ENCODE data around the gene GGA2.
"Not testable (repeated sequence)": the region's sequence is repeated elsewhere in the genome, so short reads cannot be mapped to it uniquely, and the experiment has no call there.

Gene GGA2

GRCh38 chr16:23510164-23510914 is at the start of gene GGA2:
GGA2 (minus strand) TSS chr16:23510494; CDS start chr16:23510411, 83 bp downstream.
- peak; percentile 72 to 73 for DNase-seq (ENCODE audit: low read depth in 2 of 2)

- peak; percentile 5 to 6 for DNase-seq (ENCODE audit: low read depth in 2 of 2)
Measured at GRCh38 chr16:23557779-23558702, 47.7 kb upstream of the GGA2 start.

GRCh38 chr16:23556881-23557778 is 46.8 kb upstream of the GGA2 start, which contains the start of the genes EARS2 and UBFD1:
EARS2 (minus strand) TSS chr16:23557350; CDS start chr16:23557343, 7 bp downstream.
UBFD1 (plus strand) TSS chr16:23557727; CDS start chr16:23557743, 16 bp downstream.
- peak; percentile 97 for DNase-seq (ENCODE audit: low read depth in 2 of 2)

- no peak for DNase-seq (ENCODE audit: low read depth in 2 of 2)
Measured at GRCh38 chr16:23554536-23554935, 44.2 kb upstream of the GGA2 start.

- DNase-seq (ENCODE audit: low read depth in 2 of 2): no peak
Measured at GRCh38 chr16:23552161-23552560, 41.9 kb upstream of the GGA2 start.

GRCh38 chr16:23549938-23550337 is 39.6 kb upstream of the GGA2 start:
- no peak for DNase-seq (ENCODE audit: low read depth in 2 of 2)

GRCh38 chr16:23544436-23544835 is 34.1 kb upstream of the GGA2 start:
- no peak for DNase-seq (ENCODE audit: low read depth in 2 of 2)

- DNase-seq (ENCODE audit: low read depth in 2 of 2): not testable (repeated sequence)
Measured at GRCh38 chr16:23540817-23541178, 30.5 kb upstream of the GGA2 start.

GRCh38 chr16:23539984-23540816 is 29.9 kb upstream of the GGA2 start:
- DNase-seq (ENCODE audit: low read depth in 2 of 2): no peak

- no peak for DNase-seq (ENCODE audit: low read depth in 2 of 2)
Measured at GRCh38 chr16:23538919-23539278, 28.6 kb upstream of the GGA2 start.

- no peak for DNase-seq (ENCODE audit: low read depth in 2 of 2)
Measured at GRCh38 chr16:23537390-23537789, 27.1 kb upstream of the GGA2 start.

- no peak for DNase-seq (ENCODE audit: low read depth in 2 of 2)
Measured at GRCh38 chr16:23535901-23536300, 25.6 kb upstream of the GGA2 start.

GRCh38 chr16:23534868-23535860 is 24.9 kb upstream of the GGA2 start:
- no peak for DNase-seq (ENCODE audit: low read depth in 2 of 2)

GRCh38 chr16:23532448-23532847 is 22.2 kb upstream of the GGA2 start:
- DNase-seq (ENCODE audit: low read depth in 2 of 2): no peak

- DNase-seq (ENCODE audit: low read depth in 2 of 2): no peak
Measured at GRCh38 chr16:23530062-23530461, 19.8 kb upstream of the GGA2 start.

- DNase-seq (ENCODE audit: low read depth in 2 of 2): no peak
Measured at GRCh38 chr16:23528644-23529310, 18.5 kb upstream of the GGA2 start.

GRCh38 chr16:23527961-23528643 is 17.8 kb upstream of the GGA2 start:
- no peak for DNase-seq (ENCODE audit: low read depth in 2 of 2)

- DNase-seq (ENCODE audit: low read depth in 2 of 2): no peak
Measured at GRCh38 chr16:23524886-23525285, 14.6 kb upstream of the GGA2 start.
